Measurements from ENCODE around the gene AP2S1. TPM values are rescaled to one million over a fixed set of nuclear protein-coding genes. Genes with fewer than 3 reads are reported as not detected.
A peak's percentile ranks its signal among the peaks of the same experiment; 100 is the strongest.

AP2S1 gene
- total RNA-seq, 1 donor from 2014 or later, result 107 TPM

DNA sequence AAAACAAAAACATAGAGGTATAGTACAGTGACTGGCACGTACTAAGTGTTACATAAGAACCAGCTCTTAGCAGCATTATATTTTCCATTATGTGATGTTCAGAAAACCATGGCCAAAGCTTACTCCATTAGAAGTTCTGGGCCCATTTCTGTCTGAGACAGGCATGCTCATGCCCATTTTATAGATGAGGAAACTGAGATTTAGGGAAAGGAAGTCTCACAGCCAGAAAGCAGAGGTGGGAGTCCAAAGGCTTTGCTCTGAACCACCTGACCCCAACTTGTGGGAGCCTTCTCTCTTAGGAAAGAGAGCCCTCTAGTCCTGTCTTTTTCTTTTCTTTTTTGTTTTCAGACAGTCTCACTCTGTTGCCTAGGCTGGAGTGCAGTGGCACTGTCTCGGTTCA lies 2.3 kb downstream of the AP2S1 start:
- H3K4me3 Mint-ChIP-seq, result no peak overlapping the region
- H3K36me3 Mint-ChIP-seq, result peaks cover 10% of the 10 kb centered on the region
- H3K9me3 Mint-ChIP-seq, result no peaks in the 10 kb centered on the region
- no peak for DNase-seq (ENCODE audit: low spot score in 2 of 2, unreplicated experiment in 2 of 2)
- TF ChIP-seq, protein P1, sequence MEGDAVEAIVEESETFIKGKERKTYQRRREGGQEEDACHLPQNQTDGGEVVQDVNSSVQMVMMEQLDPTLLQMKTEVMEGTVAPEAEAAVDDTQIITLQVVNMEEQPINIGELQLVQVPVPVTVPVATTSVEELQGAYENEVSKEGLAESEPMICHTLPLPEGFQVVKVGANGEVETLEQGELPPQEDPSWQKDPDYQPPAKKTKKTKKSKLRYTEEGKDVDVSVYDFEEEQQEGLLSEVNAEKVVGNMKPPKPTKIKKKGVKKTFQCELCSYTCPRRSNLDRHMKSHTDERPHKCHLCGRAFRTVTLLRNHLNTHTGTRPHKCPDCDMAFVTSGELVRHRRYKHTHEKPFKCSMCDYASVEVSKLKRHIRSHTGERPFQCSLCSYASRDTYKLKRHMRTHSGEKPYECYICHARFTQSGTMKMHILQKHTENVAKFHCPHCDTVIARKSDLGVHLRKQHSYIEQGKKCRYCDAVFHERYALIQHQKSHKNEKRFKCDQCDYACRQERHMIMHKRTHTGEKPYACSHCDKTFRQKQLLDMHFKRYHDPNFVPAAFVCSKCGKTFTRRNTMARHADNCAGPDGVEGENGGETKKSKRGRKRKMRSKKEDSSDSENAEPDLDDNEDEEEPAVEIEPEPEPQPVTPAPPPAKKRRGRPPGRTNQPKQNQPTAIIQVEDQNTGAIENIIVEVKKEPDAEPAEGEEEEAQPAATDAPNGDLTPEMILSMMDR (IDR thresholded peaks at IDR 0.05; ENCODE audit: unreplicated experiment), result no peak
- H3K4me1 Mint-ChIP-seq, result peaks cover 14% of the 10 kb centered on the region
- no peak overlapping the region for H3K27ac Mint-ChIP-seq
- H3K27me3 Mint-ChIP-seq (ENCODE audit: low read depth), result no peaks in the 10 kb centered on the region

DNA sequence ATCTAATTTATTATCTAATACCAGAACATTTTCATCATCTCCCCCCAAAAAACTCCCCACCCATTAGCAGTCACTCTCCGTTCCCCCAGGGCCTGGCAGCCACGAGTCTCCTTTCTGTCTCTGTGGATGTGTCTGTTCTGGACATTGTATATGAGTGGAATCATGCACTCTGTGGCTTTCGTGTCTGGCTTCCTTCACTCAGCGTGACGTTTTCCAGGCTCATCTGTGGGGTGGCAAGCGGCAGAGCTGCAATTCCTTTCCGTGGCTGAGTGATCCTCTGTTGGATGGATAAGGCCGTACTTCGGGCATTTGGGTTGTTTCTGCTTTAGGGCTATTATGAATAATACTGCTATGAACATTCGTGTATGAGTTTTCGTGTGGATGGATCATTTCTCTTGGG lies 3.1 kb downstream of the AP2S1 start:
- no peak overlapping the region for H3K4me3 Mint-ChIP-seq
- TF ChIP-seq, protein P1 (IDR thresholded peaks at IDR 0.05; ENCODE audit: unreplicated experiment), result no peak
- H3K4me1 Mint-ChIP-seq, result peaks cover 14% of the 10 kb centered on the region
- H3K27me3 Mint-ChIP-seq (ENCODE audit: low read depth), result no peaks in the 10 kb centered on the region
- H3K9me3 Mint-ChIP-seq, result no peaks in the 10 kb centered on the region
- H3K27ac Mint-ChIP-seq, result peak overlapping the region; percentile 1
- no peak for DNase-seq (ENCODE audit: low spot score in 2 of 2, unreplicated experiment in 2 of 2)
- peaks cover 18% of the 10 kb centered on the region for H3K36me3 Mint-ChIP-seq

DNA sequence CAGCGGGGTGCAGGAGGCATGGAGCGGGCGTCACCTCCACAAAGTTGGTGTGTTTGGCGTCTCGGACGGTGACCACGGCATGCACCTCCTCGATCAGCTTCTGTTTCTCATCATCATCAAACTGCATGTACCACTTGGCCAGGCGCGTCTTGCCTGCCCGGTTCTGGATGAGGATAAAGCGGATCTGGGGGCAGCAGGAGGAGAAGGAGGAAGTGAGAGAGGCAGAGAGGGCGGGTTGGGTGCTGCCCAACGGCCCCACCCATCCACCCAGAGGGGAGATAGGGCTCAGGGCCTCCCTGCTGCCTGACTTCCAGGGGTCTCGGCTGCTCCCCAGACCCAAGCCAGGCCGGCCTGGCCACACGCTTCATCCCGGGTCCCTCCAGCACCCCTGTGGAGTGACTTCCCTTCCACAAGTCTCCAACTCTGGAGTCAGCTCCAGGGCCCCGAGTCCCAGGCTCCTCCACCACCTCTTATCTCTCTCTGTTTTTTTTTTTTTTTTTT lies 4.6 kb downstream of the AP2S1 start:
- Mint-ChIP-seq H3K9me3 (no peaks in the 10 kb centered on the region), H3K4me1 (peaks cover 19% of the 10 kb centered on the region), H3K4me3 (no peak overlapping the region), H3K27me3 (ENCODE audit: low read depth) (no peaks in the 10 kb centered on the region), H3K36me3 (peaks cover 19% of the 10 kb centered on the region), H3K27ac (peak overlapping the region; percentile 13)
- DNase-seq (ENCODE audit: low spot score in 2 of 2, unreplicated experiment in 2 of 2), result no peak
- TF ChIP-seq, protein P1 (IDR thresholded peaks at IDR 0.05; ENCODE audit: unreplicated experiment), result no peak

DNA sequence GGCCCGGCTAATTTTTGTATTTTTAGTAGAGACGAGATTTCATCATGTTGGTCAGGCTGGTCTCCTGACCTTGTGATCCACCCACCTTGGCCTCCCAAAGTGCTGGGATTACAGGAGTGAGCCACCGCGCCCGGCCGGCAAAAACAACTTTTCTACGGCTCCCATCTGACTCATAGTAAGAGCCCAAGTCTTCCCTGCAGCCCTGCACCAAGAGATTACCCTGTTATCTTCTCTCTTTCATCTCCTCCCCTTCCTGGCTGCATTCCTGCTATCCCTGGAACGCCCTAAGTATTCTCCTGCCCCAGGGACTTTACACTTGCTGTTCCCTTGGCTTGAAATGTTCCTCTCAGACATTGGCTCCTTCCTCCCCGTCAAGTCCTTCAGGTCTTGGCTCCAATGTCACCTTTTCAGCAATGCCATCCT lies 6.6 kb downstream of the AP2S1 start:
- Mint-ChIP-seq H3K27me3 (ENCODE audit: low read depth) (no peaks in the 10 kb centered on the region), H3K4me1 (peaks cover 18% of the 10 kb centered on the region), H3K27ac (no peak overlapping the region), H3K9me3 (no peaks in the 10 kb centered on the region), H3K4me3 (no peak overlapping the region), H3K36me3 (peaks cover 20% of the 10 kb centered on the region)
- TF ChIP-seq, protein P1 (IDR thresholded peaks at IDR 0.05; ENCODE audit: unreplicated experiment), result no peak
- no peak for DNase-seq (ENCODE audit: low spot score in 2 of 2, unreplicated experiment in 2 of 2)

DNA sequence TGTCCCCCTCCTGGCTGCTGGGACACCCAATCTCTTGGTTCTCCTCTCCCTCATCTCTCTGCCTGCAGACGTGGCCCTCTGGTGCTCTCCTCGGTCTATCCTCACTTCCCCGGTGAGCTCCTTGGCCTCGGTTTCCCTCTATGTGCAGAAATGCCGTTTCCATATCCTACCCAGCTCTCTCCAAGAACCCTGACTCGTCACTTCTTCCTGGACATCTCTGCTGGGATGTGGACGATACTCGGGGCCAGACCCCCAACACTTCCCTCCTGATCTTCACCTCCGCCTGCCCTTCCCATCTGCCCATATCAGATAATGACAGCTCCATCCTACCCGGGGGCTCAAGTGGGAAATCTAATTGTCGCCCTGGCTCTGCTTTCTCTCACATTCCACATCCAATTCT lies 7.9 kb downstream of the AP2S1 start:
- TF ChIP-seq, protein P1 (IDR thresholded peaks at IDR 0.05; ENCODE audit: unreplicated experiment), result no peak
- no peaks in the 10 kb centered on the region for H3K9me3 Mint-ChIP-seq
- H3K36me3 Mint-ChIP-seq, result peaks cover 21% of the 10 kb centered on the region
- H3K27me3 Mint-ChIP-seq (ENCODE audit: low read depth), result no peaks in the 10 kb centered on the region
- H3K4me3 Mint-ChIP-seq, result no peak overlapping the region
- H3K27ac Mint-ChIP-seq, result no peak overlapping the region
- DNase-seq (ENCODE audit: low spot score in 2 of 2, unreplicated experiment in 2 of 2), result no peak
- H3K4me1 Mint-ChIP-seq, result peaks cover 17% of the 10 kb centered on the region

All from mesothelial cell of epicardium (in vitro differentiated cells).